ENCODE measurements around the gene POLG2.

POLG2 gene

DNA sequence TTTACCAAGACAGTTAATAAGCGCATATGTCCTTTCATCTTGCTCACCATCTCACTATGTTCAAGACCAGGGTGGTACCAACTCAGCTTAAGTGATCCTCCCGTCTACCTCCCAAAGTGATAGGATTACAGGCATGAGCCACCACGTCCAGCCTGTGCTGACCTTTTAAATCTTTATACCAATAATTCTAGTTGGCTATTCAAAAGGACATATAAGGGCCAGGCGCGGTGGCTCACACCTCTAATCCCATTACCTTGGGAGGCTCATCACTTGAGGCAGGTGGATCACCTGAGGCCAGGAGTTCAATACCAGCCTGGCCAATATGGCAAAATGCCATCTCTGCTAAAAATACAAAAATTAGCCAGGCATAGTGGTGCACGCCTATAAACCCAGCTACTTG lies 12.3 kb upstream of the POLG2 start:
- H3K79me2 ChIP-seq (ENCODE audit: insufficient read depth, low read length), result peaks cover 91% of the 10 kb centered on the region
- TF ChIP-seq CTCF (conservative IDR thresholded peaks at IDR 0.05; ENCODE audit: low read length) (no peak), EZH2phosphoT487 (IDR thresholded peaks at IDR 0.05; ENCODE audit: borderline replicate concordance) (no peak)
- H3K36me3 ChIP-seq (ENCODE audit: insufficient read depth, low read length), result peaks cover 42% of the 10 kb centered on the region
- H3K9ac ChIP-seq (ENCODE audit: low read depth, low read length, poor library complexity, severe bottlenecking), result peak overlapping the region; percentile 1
- no peaks in the 10 kb centered on the region for H3F3A ChIP-seq (ENCODE audit: low read depth)
- peaks cover 62% of the 10 kb centered on the region for H4K20me1 ChIP-seq (ENCODE audit: insufficient read depth, low read length, poor library complexity, severe bottlenecking)
- H3K4me1 ChIP-seq (ENCODE audit: insufficient read depth, low read length, poor library complexity, severe bottlenecking), result peaks cover 46% of the 10 kb centered on the region
- no peaks in the 10 kb centered on the region for H3K9me2 ChIP-seq (replicated peaks; ENCODE audit: low read depth, low read length)
- H3K9me3 ChIP-seq (ENCODE audit: insufficient read depth, low read depth, low read length), result no peaks in the 10 kb centered on the region
- H2AFZ ChIP-seq (ENCODE audit: low read length), result no peak overlapping the region
- H3K27me3 ChIP-seq (ENCODE audit: insufficient read depth, low read length, poor library complexity, severe bottlenecking), result peaks cover 10% of the 10 kb centered on the region
- H3K4me3 ChIP-seq (ENCODE audit: low read length, poor library complexity, severe bottlenecking), result peak overlapping the region; percentile 99
- peak overlapping the region; percentile 98 for H3K4me2 ChIP-seq (ENCODE audit: low read depth, low read length, poor library complexity, severe bottlenecking)

GRCh38 chr17:64508683-64509082 lies 11.8 kb upstream of the POLG2 start:
- H3K79me2 ChIP-seq (ENCODE audit: insufficient read depth, low read length), result peaks cover 91% of the 10 kb centered on the region
- peak overlapping the region; percentile 99 for H3K9ac ChIP-seq (ENCODE audit: low read depth, low read length, poor library complexity, severe bottlenecking)
- peak overlapping the region; percentile 99 for H3K4me3 ChIP-seq (ENCODE audit: low read length, poor library complexity, severe bottlenecking)

DNA sequence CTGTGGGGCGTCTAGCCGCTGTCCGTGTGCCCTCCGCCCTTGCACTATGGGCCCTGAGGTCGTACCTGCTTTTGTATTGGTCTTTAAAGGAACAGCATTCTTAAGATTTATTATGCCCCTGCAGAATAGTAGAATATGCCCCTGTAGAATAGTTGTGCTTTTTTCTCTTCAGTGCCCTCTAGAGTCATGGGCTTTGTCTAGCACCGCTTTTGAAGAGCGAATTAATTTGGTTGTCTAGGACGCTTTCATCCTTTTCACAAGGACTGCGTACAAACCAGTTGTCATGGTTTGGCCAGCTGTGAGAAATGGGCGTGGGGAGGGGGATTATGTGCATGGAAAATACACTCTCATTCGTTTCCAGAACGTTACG lies 10.5 kb upstream of the POLG2 start:
- peak overlapping the region; percentile 99 for H3K9ac ChIP-seq (ENCODE audit: low read depth, low read length, poor library complexity, severe bottlenecking)
- H3F3A ChIP-seq (ENCODE audit: low read depth), result no peaks in the 10 kb centered on the region
- peak overlapping the region; percentile 98 for H3K4me2 ChIP-seq (ENCODE audit: low read depth, low read length, poor library complexity, severe bottlenecking)
- H4K20me1 ChIP-seq (ENCODE audit: insufficient read depth, low read length, poor library complexity, severe bottlenecking), result peaks cover 67% of the 10 kb centered on the region
- H2AFZ ChIP-seq (ENCODE audit: low read length), result peak overlapping the region; percentile 71
- peaks cover 49% of the 10 kb centered on the region for H3K4me1 ChIP-seq (ENCODE audit: insufficient read depth, low read length, poor library complexity, severe bottlenecking)
- H3K9me2 ChIP-seq (replicated peaks; ENCODE audit: low read depth, low read length), result no peaks in the 10 kb centered on the region
- H3K36me3 ChIP-seq (ENCODE audit: insufficient read depth, low read length), result peaks cover 46% of the 10 kb centered on the region
- H3K27me3 ChIP-seq (ENCODE audit: insufficient read depth, low read length, poor library complexity, severe bottlenecking), result peaks cover 10% of the 10 kb centered on the region
- peaks cover 91% of the 10 kb centered on the region for H3K79me2 ChIP-seq (ENCODE audit: insufficient read depth, low read length)
- no peaks in the 10 kb centered on the region for H3K9me3 ChIP-seq (ENCODE audit: insufficient read depth, low read depth, low read length)
- TF ChIP-seq CTCF (conservative IDR thresholded peaks at IDR 0.05; ENCODE audit: low read length) (peak; percentile 70), EZH2phosphoT487 (IDR thresholded peaks at IDR 0.05; ENCODE audit: borderline replicate concordance) (no peak)
- H3K4me3 ChIP-seq (ENCODE audit: low read length, poor library complexity, severe bottlenecking), result peak overlapping the region; percentile 99

More at GRCh38 chr17:64508683-64509082, 11.8 kb upstream of the POLG2 start:
- H3K9me3 ChIP-seq (ENCODE audit: insufficient read depth, low read depth, low read length), result no peaks in the 10 kb centered on the region
- H2AFZ ChIP-seq (ENCODE audit: low read length), result no peak overlapping the region
- H3K4me2 ChIP-seq (ENCODE audit: low read depth, low read length, poor library complexity, severe bottlenecking), result peak overlapping the region; percentile 98
- H3K4me1 ChIP-seq (ENCODE audit: insufficient read depth, low read length, poor library complexity, severe bottlenecking), result peaks cover 51% of the 10 kb centered on the region
- H4K20me1 ChIP-seq (ENCODE audit: insufficient read depth, low read length, poor library complexity, severe bottlenecking), result peaks cover 62% of the 10 kb centered on the region
- no peaks in the 10 kb centered on the region for H3F3A ChIP-seq (ENCODE audit: low read depth)
- H3K9me2 ChIP-seq (replicated peaks; ENCODE audit: low read depth, low read length), result no peaks in the 10 kb centered on the region
- peaks cover 42% of the 10 kb centered on the region for H3K36me3 ChIP-seq (ENCODE audit: insufficient read depth, low read length)
- TF ChIP-seq EZH2phosphoT487 (IDR thresholded peaks at IDR 0.05; ENCODE audit: borderline replicate concordance), result no peak
- no peak for TF ChIP-seq CTCF (conservative IDR thresholded peaks at IDR 0.05; ENCODE audit: low read length)
- peaks cover 10% of the 10 kb centered on the region for H3K27me3 ChIP-seq (ENCODE audit: insufficient read depth, low read length, poor library complexity, severe bottlenecking)
